GM18508 (cell line): ENCODE results near the gene CHTF8.
"Not testable (repeated sequence)": the region's sequence is repeated elsewhere in the genome, so short reads cannot be mapped to it uniquely, and the experiment has no call there.

ENCODE experiments used
- ATAC-seq: cut with Tn5 transposase; IDR thresholded peaks from one replicate; pipeline ENCODE4 v1.9.1; 2021; ENCODE audit warnings: moderate number of reproducible peaks; ENCODE audit not compliant: insufficient read depth, unreplicated experiment

Gene CHTF8

GRCh38 chr16:69141014-69141413 is 8.6 kb upstream of the CHTF8 start:
- ATAC-seq: no peak

- ATAC-seq: not testable (repeated sequence)
Measured at GRCh38 chr16:69139464-69139863, 7.1 kb upstream of the CHTF8 start.

GRCh38 chr16:69138608-69139007 is 6.2 kb upstream of the CHTF8 start:
- ATAC-seq: no peak

GRCh38 chr16:69133373-69133954 is 1.1 kb upstream of the CHTF8 start:
- ATAC-seq: no peak

GRCh38 chr16:69131839-69132423 is 457 bp downstream of the CHTF8 start:
- no peak for ATAC-seq

GRCh38 chr16:69131167-69131838 is 1.1 kb downstream of the CHTF8 start:
- ATAC-seq: no peak

GRCh38 chr16:69130461-69130860 is 1.9 kb downstream of the CHTF8 start:
- no peak for ATAC-seq

- ATAC-seq: no peak
Measured at GRCh38 chr16:69127966-69128510, 4.3 kb downstream of the CHTF8 start.

- ATAC-seq: not testable (repeated sequence)
Measured at GRCh38 chr16:69126801-69127200, 5.6 kb downstream of the CHTF8 start.

- no peak for ATAC-seq
Measured at GRCh38 chr16:69126221-69126620, 6.2 kb downstream of the CHTF8 start.

- ATAC-seq: not testable (repeated sequence)
Measured at GRCh38 chr16:69124961-69125360, 7.4 kb downstream of the CHTF8 start.

- ATAC-seq: not testable (repeated sequence)
Measured at GRCh38 chr16:69124406-69124805, 8.0 kb downstream of the CHTF8 start.

- ATAC-seq: no peak
Measured at GRCh38 chr16:69123910-69124309, 8.5 kb downstream of the CHTF8 start.

- ATAC-seq: no peak
Measured at GRCh38 chr16:69120096-69120664, 12.2 kb downstream of the CHTF8 start.

GRCh38 chr16:69119536-69119935 is 12.9 kb downstream of the CHTF8 start:
- ATAC-seq: no peak

- no peak for ATAC-seq
Measured at GRCh38 chr16:69118994-69119393, 13.4 kb downstream of the CHTF8 start.

- no peak for ATAC-seq
Measured at GRCh38 chr16:69118468-69118867, 13.9 kb downstream of the CHTF8 start.

GRCh38 chr16:69116906-69117305 is 15.5 kb downstream of the CHTF8 start:
- no peak for ATAC-seq

- no peak for ATAC-seq
Measured at GRCh38 chr16:69116256-69116875, 16.0 kb downstream of the CHTF8 start.

- ATAC-seq: no peak
Measured at GRCh38 chr16:69115837-69116236, 16.6 kb downstream of the CHTF8 start.

- ATAC-seq: no peak
Measured at GRCh38 chr16:69115361-69115760, 17.0 kb downstream of the CHTF8 start.
